Type B pancreatic cell (in vitro differentiated cells): ENCODE measurements around the gene ARHGEF12. TPM values are rescaled to one million over a fixed set of nuclear protein-coding genes. Genes with fewer than 3 reads are reported as not detected.
A peak's percentile ranks its signal among the peaks of the same experiment; 100 is the strongest.

Experiments used
- DNase-seq: peaks from one replicate; pipeline ENCODE4 v3.0.0; 2021; ENCODE audit warnings: mixed read lengths; ENCODE audit not compliant: unreplicated experiment; ENCODE audit errors: extremely low spot score
- H3K27ac Mint-ChIP-seq: 2 replicates; pipeline ENCODE4 v1.8.0; 2021; ENCODE audit warnings: mild to moderate bottlenecking, mixed read lengths
- H3K27me3 Mint-ChIP-seq: 2 replicates; pipeline ENCODE4 v1.8.0; 2021; ENCODE audit warnings: mixed read lengths
- H3K36me3 Mint-ChIP-seq: 2 replicates; pipeline ENCODE4 v1.8.0; 2021; ENCODE audit warnings: mixed read lengths
- H3K4me1 Mint-ChIP-seq: one replicate; pipeline ENCODE4 v1.8.0; 2021; ENCODE audit warnings: mixed read lengths; ENCODE audit not compliant: unreplicated experiment
- H3K4me3 Mint-ChIP-seq: 2 replicates; pipeline ENCODE4 v1.8.0; 2021; ENCODE audit warnings: mild to moderate bottlenecking, mixed read lengths
- H3K9me3 Mint-ChIP-seq: 2 replicates; pipeline ENCODE4 v1.8.0; 2021; ENCODE audit warnings: mixed read lengths
- total RNA-seq: library from RNA; stranded (reverse); gene quantifications from 2 replicates; pipeline ENCODE4 v1.2.1, GENCODE V29; 2021; ENCODE audit warnings: low replicate concordance
- TF ChIP-seq, protein P1 (sequence below): fragments of 200-600 bp; sonication (generic); conservative IDR thresholded peaks from 2 replicates; pipeline ENCODE4 v1.5.0; 2021; ENCODE audit warnings: antibody characterized with exemption, mild to moderate bottlenecking

The ARHGEF12 gene
- total RNA-seq, 1 donor from 2014 or later = 73.8 TPM

DNA sequence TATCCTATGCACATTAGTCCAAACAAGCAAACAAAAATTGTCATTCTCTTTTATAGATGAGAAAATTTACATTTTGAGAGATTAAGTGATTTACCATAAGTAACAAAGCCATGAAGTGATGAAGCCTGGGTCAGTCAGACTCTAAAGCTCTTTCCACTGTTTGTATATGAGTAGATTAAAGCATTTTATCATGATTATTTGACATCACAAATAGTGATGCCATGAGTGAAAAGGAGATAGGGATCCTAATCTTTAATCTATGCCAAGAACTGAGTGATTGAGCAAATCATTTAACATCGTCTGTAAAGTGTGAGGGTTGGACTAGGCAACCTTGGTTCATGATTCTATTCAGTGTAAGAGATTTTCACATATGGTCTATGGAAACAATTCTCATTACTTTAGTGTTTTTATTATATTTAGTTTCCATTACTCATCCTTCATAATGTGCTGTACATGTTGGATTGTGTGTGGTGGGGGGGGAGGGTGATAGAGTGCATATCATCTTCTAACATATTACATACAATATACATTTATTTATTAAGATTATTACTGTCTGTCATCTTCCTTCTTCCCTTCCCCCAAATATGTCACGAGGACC, 50.7 kb downstream of the ARHGEF12 start:
- TF ChIP-seq, protein P1, sequence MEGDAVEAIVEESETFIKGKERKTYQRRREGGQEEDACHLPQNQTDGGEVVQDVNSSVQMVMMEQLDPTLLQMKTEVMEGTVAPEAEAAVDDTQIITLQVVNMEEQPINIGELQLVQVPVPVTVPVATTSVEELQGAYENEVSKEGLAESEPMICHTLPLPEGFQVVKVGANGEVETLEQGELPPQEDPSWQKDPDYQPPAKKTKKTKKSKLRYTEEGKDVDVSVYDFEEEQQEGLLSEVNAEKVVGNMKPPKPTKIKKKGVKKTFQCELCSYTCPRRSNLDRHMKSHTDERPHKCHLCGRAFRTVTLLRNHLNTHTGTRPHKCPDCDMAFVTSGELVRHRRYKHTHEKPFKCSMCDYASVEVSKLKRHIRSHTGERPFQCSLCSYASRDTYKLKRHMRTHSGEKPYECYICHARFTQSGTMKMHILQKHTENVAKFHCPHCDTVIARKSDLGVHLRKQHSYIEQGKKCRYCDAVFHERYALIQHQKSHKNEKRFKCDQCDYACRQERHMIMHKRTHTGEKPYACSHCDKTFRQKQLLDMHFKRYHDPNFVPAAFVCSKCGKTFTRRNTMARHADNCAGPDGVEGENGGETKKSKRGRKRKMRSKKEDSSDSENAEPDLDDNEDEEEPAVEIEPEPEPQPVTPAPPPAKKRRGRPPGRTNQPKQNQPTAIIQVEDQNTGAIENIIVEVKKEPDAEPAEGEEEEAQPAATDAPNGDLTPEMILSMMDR = no peak
- H3K9me3 Mint-ChIP-seq = peaks cover 11% of the 10 kb centered on the region
- peaks cover 38% of the 10 kb centered on the region for H3K4me1 Mint-ChIP-seq
- H3K27ac Mint-ChIP-seq = no peak overlapping the region
- DNase-seq = no peak
- no peaks in the 10 kb centered on the region for H3K27me3 Mint-ChIP-seq
- no peaks in the 10 kb centered on the region for H3K36me3 Mint-ChIP-seq
- no peak overlapping the region for H3K4me3 Mint-ChIP-seq

DNA sequence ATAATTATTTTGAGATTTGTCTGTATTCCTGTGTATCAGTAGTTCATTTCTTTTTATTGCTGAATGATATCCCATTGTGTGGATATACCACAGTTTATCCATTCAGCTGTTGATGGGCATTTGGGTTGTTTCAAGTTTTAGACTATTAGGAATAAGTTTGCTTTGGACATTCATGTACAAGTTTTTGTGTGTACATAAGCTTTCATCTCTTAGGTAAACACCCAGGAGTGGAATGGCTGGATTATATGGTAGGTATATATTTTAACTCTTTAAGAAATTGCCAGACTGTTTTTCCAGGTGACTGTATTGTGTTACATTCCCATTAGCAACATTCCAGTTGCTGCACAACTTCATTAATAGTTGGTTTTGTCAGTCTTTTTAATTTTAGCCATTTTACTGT, 52.0 kb downstream of the ARHGEF12 start:
- Mint-ChIP-seq H3K4me1 (peaks cover 40% of the 10 kb centered on the region), H3K9me3 (peaks cover 11% of the 10 kb centered on the region), H3K27ac (no peak overlapping the region), H3K4me3 (no peak overlapping the region), H3K27me3 (no peaks in the 10 kb centered on the region), H3K36me3 (no peaks in the 10 kb centered on the region)
- TF ChIP-seq, protein P1 = no peak
- DNase-seq = no peak

DNA sequence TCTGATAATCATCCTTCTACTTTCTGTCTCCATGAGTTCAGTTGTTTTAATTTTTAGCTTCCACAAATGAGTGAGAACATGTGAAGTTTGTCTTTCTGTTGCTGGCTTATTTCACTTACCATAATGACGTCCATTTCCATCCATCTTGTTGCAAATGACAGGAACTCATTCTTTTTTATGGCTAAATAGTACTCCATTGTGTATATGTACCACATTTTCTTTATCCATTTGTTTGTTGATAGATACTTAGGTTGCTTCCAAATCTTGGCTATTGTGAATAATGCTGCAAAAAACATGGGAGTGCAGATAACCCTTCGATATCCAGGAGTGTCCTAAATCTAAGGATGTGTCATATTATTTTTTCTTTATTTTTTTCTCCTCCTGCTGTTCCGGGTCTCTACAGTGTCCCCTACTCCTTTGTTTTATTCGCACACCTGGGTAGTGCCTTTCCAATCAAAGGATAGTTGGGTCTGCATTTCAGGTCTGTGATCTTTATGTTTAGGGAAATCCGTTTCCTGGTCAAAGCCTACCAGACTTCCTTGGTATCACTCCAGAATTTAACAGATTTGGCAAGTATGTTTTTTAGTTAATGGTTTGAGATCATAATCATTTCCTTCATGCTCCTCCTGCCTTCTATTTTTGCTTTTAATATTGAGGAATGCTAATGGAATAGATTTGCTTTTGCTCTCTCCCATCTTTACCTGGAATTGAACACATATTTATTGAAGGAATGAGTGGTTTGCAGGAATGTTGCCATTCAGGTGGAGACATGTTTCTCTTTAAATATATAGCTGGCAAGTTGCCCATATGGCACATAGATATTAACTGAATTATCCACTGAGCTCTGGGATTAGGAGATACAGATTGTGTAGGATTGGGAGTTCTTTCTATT, 53.7 kb downstream of the ARHGEF12 start:
- H3K27ac Mint-ChIP-seq = peak overlapping the region; percentile 30

DNA sequence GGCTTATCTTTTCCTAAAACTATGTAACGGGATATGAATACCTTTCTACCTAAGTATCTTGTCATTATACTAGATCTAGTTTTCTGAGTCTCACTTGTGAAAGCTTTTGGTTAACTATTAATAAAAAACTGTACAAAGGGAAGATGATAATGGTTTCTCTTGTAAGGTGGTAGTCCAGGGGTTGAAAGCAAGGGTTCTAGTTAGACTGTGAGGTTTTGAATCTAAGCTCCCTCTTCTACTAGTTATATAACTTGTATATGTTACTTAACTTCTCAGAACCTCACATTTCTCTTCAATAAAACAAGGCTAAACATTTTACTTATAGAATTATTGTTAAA, 54.3 kb downstream of the ARHGEF12 start:
- DNase-seq = no peak
- H3K36me3 Mint-ChIP-seq = peaks cover 3% of the 10 kb centered on the region
- peaks cover 30% of the 10 kb centered on the region for H3K4me1 Mint-ChIP-seq
- TF ChIP-seq, protein P1 = no peak
- H3K4me3 Mint-ChIP-seq = no peak overlapping the region
- H3K27me3 Mint-ChIP-seq = no peaks in the 10 kb centered on the region
- H3K27ac Mint-ChIP-seq = peak overlapping the region; percentile 30
- H3K9me3 Mint-ChIP-seq = peaks cover 15% of the 10 kb centered on the region

More for the DNA sequence above, 53.7 kb downstream of the ARHGEF12 start:
- DNase-seq = no peak
- TF ChIP-seq, protein P1 = no peak
- Mint-ChIP-seq H3K4me3 (no peak overlapping the region), H3K4me1 (peaks cover 36% of the 10 kb centered on the region), H3K27me3 (no peaks in the 10 kb centered on the region), H3K36me3 (no peaks in the 10 kb centered on the region), H3K9me3 (peaks cover 11% of the 10 kb centered on the region)

DNA sequence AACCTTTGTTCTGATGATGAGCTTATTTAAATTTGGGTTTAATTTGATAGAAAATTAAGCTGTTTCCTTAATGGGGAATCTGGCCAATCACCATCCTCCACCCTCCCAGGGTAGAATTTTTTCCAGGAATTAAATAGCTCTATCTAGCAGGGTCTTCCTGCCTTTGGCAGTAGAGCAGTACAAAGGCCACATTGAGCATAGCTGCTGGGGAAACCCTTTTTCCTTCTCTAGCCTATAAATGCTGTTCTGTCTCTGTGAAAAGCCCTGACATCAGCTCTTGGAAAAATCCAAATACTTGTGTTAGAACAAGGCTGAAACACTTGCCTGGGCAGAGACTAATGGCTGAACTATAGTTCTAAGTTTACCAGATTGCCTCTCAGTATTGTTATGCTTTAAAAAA, 55.1 kb downstream of the ARHGEF12 start:
- no peak overlapping the region for H3K27ac Mint-ChIP-seq
- H3K36me3 Mint-ChIP-seq = peaks cover 3% of the 10 kb centered on the region
- DNase-seq = no peak
- peaks cover 23% of the 10 kb centered on the region for H3K4me1 Mint-ChIP-seq
- no peaks in the 10 kb centered on the region for H3K27me3 Mint-ChIP-seq
- peaks cover 15% of the 10 kb centered on the region for H3K9me3 Mint-ChIP-seq
- TF ChIP-seq, protein P1 = no peak
- no peak overlapping the region for H3K4me3 Mint-ChIP-seq
